ENCODE results near the gene DNASE1L2. TPM values are rescaled to one million over a fixed set of nuclear protein-coding genes. Genes with fewer than 3 reads are reported as not detected.

DNASE1L2 gene
- total and polyA plus RNA-seq, 4 experiments from 2014 or later: 3.9 to 4.8 TPM; not detected in 2

DNA sequence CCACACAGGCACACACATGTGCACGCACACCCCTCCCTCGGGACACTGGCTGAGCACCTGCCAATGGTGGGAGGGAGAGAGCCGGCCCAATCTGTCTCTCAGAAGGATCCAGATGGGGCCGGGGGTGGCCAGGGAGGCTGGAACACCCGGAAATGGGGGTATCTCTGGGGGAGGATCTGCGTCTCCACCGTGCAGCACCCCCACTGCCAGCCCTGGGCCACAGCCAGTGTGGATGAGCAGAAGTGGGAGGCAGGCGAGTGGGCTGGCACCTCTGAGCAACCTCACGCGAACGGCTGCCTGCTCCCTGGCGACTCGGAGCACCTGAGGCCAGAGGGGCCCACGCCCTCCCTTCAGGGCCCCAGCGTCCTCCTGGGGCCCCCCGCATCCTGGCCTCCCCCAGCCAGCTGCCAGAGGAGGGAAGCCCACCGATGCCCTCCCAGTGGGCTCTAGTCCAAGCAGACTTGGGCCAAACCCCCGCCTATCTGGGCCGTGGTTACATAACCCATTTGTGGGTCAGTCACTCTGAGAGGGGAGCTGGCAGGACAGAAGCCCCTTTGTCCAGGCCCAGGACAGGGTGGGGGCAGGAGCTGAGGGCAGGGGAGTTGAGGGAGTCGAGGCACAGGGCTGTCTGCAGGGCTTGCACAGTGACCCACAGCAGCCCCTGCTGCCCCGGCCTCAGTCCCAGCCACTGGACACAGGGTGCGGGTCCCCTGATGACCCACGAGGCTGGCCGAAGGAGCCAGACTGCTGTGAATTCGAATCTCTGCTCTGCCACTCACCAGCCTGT, 45.4 kb upstream of the DNASE1L2 start:
- peaks cover 10% of the 10 kb centered on the region for H3K4me1 ChIP-seq (ENCODE audit: insufficient read depth, low read length)
- H3K27ac Mint-ChIP-seq: no peak overlapping the region
- intact Hi-C loops (cut with micrococcal nuclease): no loop called here
- peaks cover 3 to 8% of the 10 kb centered on the region in 2 donors for H3K27me3 Mint-ChIP-seq
- no peak for DNase-seq
- CTCF ChIA-PET (ENCODE audit: partially characterized antibody): no interaction called here
- peaks cover 10% of the 10 kb centered on the region for H3K27me3 ChIP-seq (ENCODE audit: insufficient read depth, low read length)
- H3K27ac ChIP-seq (ENCODE audit: low read depth, low read length): no peak overlapping the region
- peaks cover 2 to 7% (median 4%) of the 10 kb centered on the region in 4 donors for H3K4me1 Mint-ChIP-seq
- H3K9me3 Mint-ChIP-seq: no peaks in the 10 kb centered on the region
- H3K4me3 Mint-ChIP-seq: no peak overlapping the region
- no peak overlapping the region for H3K4me3 ChIP-seq (ENCODE audit: low read length in 2 of 2)
- no peaks in the 10 kb centered on the region for H3K36me3 ChIP-seq (ENCODE audit: insufficient read depth, low read length)
- POLR2A ChIA-PET (ENCODE audit: partially characterized antibody): interaction anchor here (1.0 kb wide), 1 partner anchor 36 kb away, joined by 3 read pairs; no protein-coding TSS in a partner anchor
- no peaks in the 10 kb centered on the region for H3K36me3 Mint-ChIP-seq
- no peaks in the 10 kb centered on the region for H3K9me3 ChIP-seq (ENCODE audit: control insufficient read depth in 1 of 2, low read length in 2 of 2)

DNA sequence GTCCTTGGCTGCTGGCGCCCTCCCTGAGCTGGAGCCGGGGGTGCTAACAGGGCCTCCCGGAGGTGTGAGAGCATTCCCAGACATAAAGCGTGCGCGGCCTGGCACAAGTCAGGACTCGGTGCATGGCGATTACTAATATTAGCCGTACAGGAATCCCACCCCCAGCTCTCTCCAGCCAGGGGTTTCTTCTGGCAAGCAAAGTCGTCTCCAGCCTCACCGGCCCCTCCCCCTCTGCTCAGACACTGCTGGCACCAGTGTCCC, 44.9 kb upstream of the DNASE1L2 start:
- H3K4me3 ChIP-seq (ENCODE audit: low read length in 2 of 2): no peak overlapping the region
- no peaks in the 10 kb centered on the region for H3K9me3 ChIP-seq (ENCODE audit: control insufficient read depth in 1 of 2, low read length in 2 of 2)
- H3K36me3 Mint-ChIP-seq: no peaks in the 10 kb centered on the region
- H3K9me3 Mint-ChIP-seq: no peaks in the 10 kb centered on the region
- no peak for DNase-seq
- H3K4me1 Mint-ChIP-seq: peaks cover 2 to 7% (median 4%) of the 10 kb centered on the region in 4 donors
- POLR2A ChIA-PET (ENCODE audit: partially characterized antibody): interaction anchor here (1.0 kb wide), 1 partner anchor 36 kb away, joined by 3 read pairs; no protein-coding TSS in a partner anchor
- CTCF ChIA-PET (ENCODE audit: partially characterized antibody): no interaction called here
- H3K27me3 Mint-ChIP-seq: peaks cover 3 to 8% of the 10 kb centered on the region in 2 donors
- no peaks in the 10 kb centered on the region for H3K36me3 ChIP-seq (ENCODE audit: insufficient read depth, low read length)
- peaks cover 11% of the 10 kb centered on the region for H3K4me1 ChIP-seq (ENCODE audit: insufficient read depth, low read length)
- no peak overlapping the region for H3K27ac Mint-ChIP-seq
- H3K27ac ChIP-seq (ENCODE audit: low read depth, low read length): no peak overlapping the region
- peaks cover 10% of the 10 kb centered on the region for H3K27me3 ChIP-seq (ENCODE audit: insufficient read depth, low read length)
- intact Hi-C loops (cut with micrococcal nuclease): no loop called here
- H3K4me3 Mint-ChIP-seq: no peak overlapping the region

DNA sequence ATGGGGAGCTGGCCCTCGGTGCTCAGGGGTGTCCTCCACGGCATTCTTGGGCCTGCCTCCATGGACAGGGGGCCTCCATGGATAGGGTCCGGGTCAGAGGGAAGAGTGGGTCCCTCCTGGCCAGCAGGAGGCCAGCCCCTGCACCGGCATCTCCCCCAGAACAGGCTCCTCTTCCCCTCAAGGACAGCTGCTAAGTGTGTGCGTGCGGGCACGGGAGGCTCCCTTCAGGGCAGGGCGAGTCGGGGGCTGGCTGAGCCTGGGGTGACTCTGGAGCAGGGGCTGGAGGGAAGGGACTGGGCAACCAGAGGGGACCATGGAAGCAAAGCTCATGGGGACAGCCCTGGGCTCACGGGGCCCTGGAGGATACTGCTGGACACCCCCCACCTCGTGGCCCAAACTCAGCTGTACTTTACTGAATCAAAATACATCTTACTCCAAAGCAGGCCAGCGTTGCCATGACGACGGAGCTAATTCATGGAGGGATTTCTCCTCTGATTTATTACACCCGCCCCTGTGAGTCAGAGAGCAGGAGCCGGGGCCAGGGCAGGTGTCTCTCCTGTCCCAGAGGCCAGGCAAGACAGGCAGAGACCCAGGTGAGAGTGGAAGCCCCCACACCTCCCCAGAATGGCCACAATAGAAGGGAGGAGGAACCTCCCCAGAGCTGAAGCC, 41.9 kb upstream of the DNASE1L2 start:
- Mint-ChIP-seq H3K4me1 (peaks cover 2 to 13% (median 7%) of the 10 kb centered on the region in 4 donors), H3K27ac (peak overlapping the region in 1 of 7 donors; percentile 55), H3K27me3 (peaks cover 15 to 19% of the 10 kb centered on the region in 2 donors), H3K9me3 (no peaks in the 10 kb centered on the region), H3K4me3 (peak overlapping the region in 1 of 8 donors; percentile 80), H3K36me3 (no peaks in the 10 kb centered on the region)
- ChIA-PET POLR2A (ENCODE audit: partially characterized antibody) (interaction anchor here (1.0 to 3.6 kb wide), 7 partner anchors 11 to 307 kb away, joined by 3 to 29 read pairs (median 9); partner anchors contain the start of genes ECI1, MLST8, PGP and TEDC2), CTCF (ENCODE audit: partially characterized antibody) (interaction anchor here (0.7 to 3.3 kb wide), 21 partner anchors 22 to 308 kb away, joined by 3 to 42 read pairs (median 5); partner anchors contain the start of genes ABCA3, ECI1 and TEDC2)
- Histone ChIP-seq H3K27ac (ENCODE audit: low read depth, low read length) (no peak overlapping the region), H3K27me3 (ENCODE audit: insufficient read depth, low read length) (peaks cover 30% of the 10 kb centered on the region), H3K4me1 (ENCODE audit: insufficient read depth, low read length) (peaks cover 11% of the 10 kb centered on the region), H3K9me3 (ENCODE audit: control insufficient read depth in 1 of 2, low read length in 2 of 2) (no peaks in the 10 kb centered on the region), H3K36me3 (ENCODE audit: insufficient read depth, low read length) (no peaks in the 10 kb centered on the region), H3K4me3 (ENCODE audit: low read length in 2 of 2) (no peak overlapping the region)
- DNase-seq: no peak
- intact Hi-C loops (cut with micrococcal nuclease): loop anchor here (2.0 kb wide), 1 partner anchor 75 kb away; the partner anchor contains the start of gene RNPS1

DNA sequence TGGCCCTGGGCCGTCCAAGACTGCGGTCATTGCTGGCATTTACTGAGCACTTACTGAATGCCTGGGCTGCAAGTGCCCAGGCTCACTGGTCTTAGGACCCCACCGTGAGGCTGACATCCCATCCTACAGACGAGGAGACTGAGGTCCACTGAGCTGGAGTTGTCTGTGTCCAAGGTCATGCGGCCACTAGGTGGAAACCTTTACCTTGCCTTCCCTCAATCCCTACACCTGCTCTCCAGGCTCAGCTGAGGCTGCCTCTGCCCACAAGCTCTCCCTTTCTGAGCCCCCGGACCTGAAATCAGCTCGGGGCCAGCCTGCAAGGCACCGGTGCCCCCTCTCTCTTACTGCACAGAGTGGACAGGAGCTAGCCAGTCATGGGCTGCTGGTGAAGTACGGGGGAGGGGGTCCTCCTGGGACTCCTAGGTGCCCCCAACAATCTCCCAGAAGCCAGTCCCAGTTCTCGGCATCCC, 41.4 kb upstream of the DNASE1L2 start:
- Histone ChIP-seq H3K27ac (ENCODE audit: low read depth, low read length) (no peak overlapping the region), H3K36me3 (ENCODE audit: insufficient read depth, low read length) (no peaks in the 10 kb centered on the region), H3K4me1 (ENCODE audit: insufficient read depth, low read length) (peaks cover 11% of the 10 kb centered on the region), H3K9me3 (ENCODE audit: control insufficient read depth in 1 of 2, low read length in 2 of 2) (no peaks in the 10 kb centered on the region), H3K4me3 (ENCODE audit: low read length in 2 of 2) (no peak overlapping the region), H3K27me3 (ENCODE audit: insufficient read depth, low read length) (peaks cover 30% of the 10 kb centered on the region)
- no peaks in the 10 kb centered on the region for H3K9me3 Mint-ChIP-seq
- H3K4me1 Mint-ChIP-seq: peaks cover 2 to 13% (median 7%) of the 10 kb centered on the region in 4 donors
- peak overlapping the region in 1 of 7 donors; percentile 55 for H3K27ac Mint-ChIP-seq
- H3K36me3 Mint-ChIP-seq: no peaks in the 10 kb centered on the region
- peaks cover 15 to 19% of the 10 kb centered on the region in 2 donors for H3K27me3 Mint-ChIP-seq
- DNase-seq: peak; percentile 55 to 61 (median 57)
- H3K4me3 Mint-ChIP-seq: peak overlapping the region in 4 of 8 donors; percentile 49 to 80 (median 64)
- ChIA-PET POLR2A (ENCODE audit: partially characterized antibody) (interaction anchor here (1.0 to 3.6 kb wide), 7 partner anchors 10 to 306 kb away, joined by 3 to 29 read pairs (median 9); partner anchors contain the start of genes ECI1, MLST8, PGP and TEDC2), CTCF (ENCODE audit: partially characterized antibody) (interaction anchor here (0.7 to 3.3 kb wide), 21 partner anchors 21 to 307 kb away, joined by 3 to 42 read pairs (median 5); partner anchors contain the start of genes ABCA3, ECI1 and TEDC2)
- intact Hi-C loops (cut with micrococcal nuclease): loop anchor here (1.0 to 2.0 kb wide), 5 partner anchors 39 to 292 kb away; partner anchors contain the start of genes ABCA3, ECI1 and RNPS1

DNA sequence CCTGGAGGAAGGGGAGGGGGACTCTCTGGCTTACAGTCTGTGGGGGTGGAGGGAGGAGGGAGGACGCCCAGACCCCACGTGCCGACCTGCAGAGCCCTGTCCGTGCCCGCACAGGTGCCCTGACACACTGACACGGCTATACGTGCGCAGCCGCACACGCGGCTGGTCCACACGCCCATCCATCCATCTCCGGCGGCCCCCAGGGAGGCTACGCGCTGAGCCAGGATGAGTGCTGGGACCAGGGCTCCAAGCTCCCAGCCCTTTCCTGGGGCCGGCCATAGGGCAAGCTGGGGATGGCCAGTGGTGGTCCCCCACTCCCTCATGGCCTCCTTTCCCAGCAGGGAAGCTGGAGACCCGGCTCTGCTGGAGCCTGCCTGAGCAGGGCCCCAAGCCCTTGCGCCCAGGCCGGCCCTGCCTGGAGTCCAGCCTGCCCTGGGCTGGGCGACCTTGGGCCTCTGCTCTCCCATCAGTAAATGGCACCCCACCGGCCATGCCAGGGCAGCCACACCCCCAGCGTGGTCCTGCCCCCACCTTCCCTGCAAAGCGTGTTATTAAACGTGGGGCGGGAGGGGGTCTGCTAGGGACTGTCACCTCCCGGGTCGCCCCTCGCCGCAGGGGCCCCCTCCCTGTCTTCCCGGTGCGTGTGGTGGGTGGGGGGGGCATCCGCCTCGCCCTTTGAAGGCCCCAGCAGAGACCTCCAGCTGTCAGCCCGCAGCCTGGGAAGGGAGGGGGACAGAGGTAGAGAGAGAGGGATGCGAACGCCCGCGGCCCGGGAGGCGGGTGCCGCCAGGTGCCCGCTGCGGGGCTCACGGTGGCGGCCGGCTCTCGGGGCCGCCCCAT, 40.7 kb upstream of the DNASE1L2 start:
- Histone ChIP-seq H3K27me3 (ENCODE audit: insufficient read depth, low read length) (peaks cover 30% of the 10 kb centered on the region), H3K9me3 (ENCODE audit: control insufficient read depth in 1 of 2, low read length in 2 of 2) (no peaks in the 10 kb centered on the region), H3K4me3 (ENCODE audit: low read length in 2 of 2) (peak overlapping the region in 1 of 2 donors; percentile 31), H3K27ac (ENCODE audit: low read depth, low read length) (no peak overlapping the region), H3K4me1 (ENCODE audit: insufficient read depth, low read length) (peaks cover 11% of the 10 kb centered on the region), H3K36me3 (ENCODE audit: insufficient read depth, low read length) (no peaks in the 10 kb centered on the region)
- CTCF ChIA-PET (ENCODE audit: partially characterized antibody): interaction anchor here (0.9 to 3.3 kb wide), 18 partner anchors 20 to 306 kb away, joined by 3 to 42 read pairs (median 6); partner anchors contain the start of genes ECI1 and TEDC2
- intact Hi-C loops (cut with micrococcal nuclease): loop anchor here (1.0 to 2.0 kb wide), 5 partner anchors 39 to 292 kb away; partner anchors contain the start of genes ABCA3, ECI1 and RNPS1
- POLR2A ChIA-PET (ENCODE audit: partially characterized antibody): interaction anchor here (1.1 to 3.6 kb wide), 6 partner anchors 9 to 306 kb away, joined by 5 to 29 read pairs (median 10); partner anchors contain the start of genes ECI1, MLST8, PGP and TEDC2
- H3K4me3 Mint-ChIP-seq: peak overlapping the region in 4 of 8 donors; percentile 15 to 49 (median 30)
- peaks cover 17 to 19% of the 10 kb centered on the region in 2 donors for H3K27me3 Mint-ChIP-seq
- DNase-seq: no peak
- no peaks in the 10 kb centered on the region for H3K36me3 Mint-ChIP-seq
- H3K27ac Mint-ChIP-seq: peak overlapping the region in 1 of 7 donors; percentile 55
- H3K9me3 Mint-ChIP-seq: no peaks in the 10 kb centered on the region
- peaks cover 2 to 13% (median 7%) of the 10 kb centered on the region in 4 donors for H3K4me1 Mint-ChIP-seq

DNA sequence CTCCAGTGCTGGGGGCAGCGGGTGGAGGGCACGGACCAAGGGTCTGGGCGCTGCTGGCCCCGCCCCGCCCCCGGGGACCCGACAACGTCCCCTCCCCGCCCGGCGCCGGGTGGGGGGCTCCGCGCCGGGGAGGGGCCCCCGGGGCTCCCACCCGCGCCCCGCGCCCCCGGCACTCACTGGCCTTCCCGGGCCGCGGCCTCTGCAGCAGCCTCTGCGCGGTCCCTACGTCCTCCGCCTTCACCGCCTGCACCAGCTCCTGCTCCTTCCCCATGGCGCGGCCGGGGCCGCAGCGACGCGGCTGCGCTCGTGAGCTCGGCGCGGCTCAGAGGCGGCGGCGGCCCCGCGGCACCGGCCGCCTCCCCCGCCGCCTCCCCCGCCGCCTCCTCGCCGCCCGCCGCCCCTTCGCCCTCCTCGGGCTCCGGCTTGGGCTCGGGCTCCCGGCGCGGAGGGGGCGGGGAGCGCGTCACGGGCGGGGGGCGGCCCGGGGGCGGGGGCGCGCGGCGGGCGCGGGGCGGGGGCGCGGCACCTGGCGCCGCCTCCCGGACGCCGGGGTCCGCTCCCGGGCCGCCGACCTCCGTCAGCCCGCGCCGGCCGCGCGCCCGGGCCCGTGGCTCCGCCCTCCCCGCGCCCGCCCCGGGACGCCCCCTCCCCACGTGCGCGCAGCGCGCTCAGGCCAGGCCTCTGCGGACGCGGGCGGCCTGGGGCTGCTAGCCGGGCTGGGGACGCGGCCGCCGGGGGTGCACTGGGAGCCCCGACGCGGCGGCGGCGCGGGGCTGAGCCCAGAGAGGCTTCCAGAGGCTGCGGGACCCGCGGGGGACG, 39.9 kb upstream of the DNASE1L2 start, which contains the start of gene CASKIN1:
TSS of gene CASKIN1 (minus strand) at position 444 of the 819 bp plus-strand sequence. CDS start at position 271, 173 bp downstream.
- CTCF ChIA-PET (ENCODE audit: partially characterized antibody): interaction anchor here (1.8 to 3.3 kb wide), 2 partner anchors 29 to 55 kb away, joined by 6 to 42 read pairs; partner anchors contain the start of gene ECI1
- Mint-ChIP-seq H3K4me3 (peak within 1 kb of the TSS in 7 of 8 donors; percentile 40 to 62 (median 44)), H3K36me3 (no peaks in the 10 kb centered on the region), H3K27me3 (peaks cover 17 to 19% of the 10 kb centered on the region in 2 donors), H3K27ac (no peak within 1 kb of the TSS), H3K9me3 (no peaks in the 10 kb centered on the region), H3K4me1 (peaks cover 2 to 13% (median 7%) of the 10 kb centered on the region in 4 donors)
- no peaks in the 10 kb centered on the region for H3K9me3 ChIP-seq (ENCODE audit: control insufficient read depth in 1 of 2, low read length in 2 of 2)
- peak within 1 kb of the TSS in 1 of 2 donors; percentile 31 for H3K4me3 ChIP-seq (ENCODE audit: low read length in 2 of 2)
- peaks cover 30% of the 10 kb centered on the region for H3K27me3 ChIP-seq (ENCODE audit: insufficient read depth, low read length)
- intact Hi-C loops (cut with micrococcal nuclease): no loop called here
- POLR2A ChIA-PET (ENCODE audit: partially characterized antibody): interaction anchor here (1.5 to 3.6 kb wide), 3 partner anchors 8 to 55 kb away, joined by 3 to 29 read pairs (median 24); partner anchors contain the start of genes ECI1, MLST8 and PGP
- no peak for DNase-seq
- no peaks in the 10 kb centered on the region for H3K36me3 ChIP-seq (ENCODE audit: insufficient read depth, low read length)
- no peak within 1 kb of the TSS for H3K27ac ChIP-seq (ENCODE audit: low read depth, low read length)
- H3K4me1 ChIP-seq (ENCODE audit: insufficient read depth, low read length): peaks cover 11% of the 10 kb centered on the region

Measured in CD4-positive, alpha-beta memory T cell (primary cell).